ENCODE measurements around the gene MRC2.
"Not testable (repeated sequence)": the region's sequence is repeated elsewhere in the genome, so short reads cannot be mapped to it uniquely, and the experiment has no call there.

DNA sequence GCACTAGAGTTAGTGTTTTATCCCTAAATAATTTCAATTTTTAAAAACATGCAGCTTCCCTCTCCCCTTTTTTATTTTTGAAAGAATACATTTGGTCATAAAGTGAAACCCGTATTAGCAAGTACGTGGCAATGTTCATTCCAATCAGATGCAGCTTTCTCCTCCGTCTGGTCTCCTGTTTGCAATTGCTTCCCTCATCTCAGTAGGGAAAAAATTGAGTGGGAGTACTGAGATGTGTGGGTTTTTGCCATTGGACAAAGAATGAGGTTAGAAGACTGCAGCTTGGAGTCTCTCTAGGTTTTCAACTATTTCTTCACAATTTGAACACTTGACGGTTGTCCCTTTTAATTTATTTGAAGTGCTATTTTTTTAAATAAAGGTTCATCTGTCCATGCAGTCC lies 14.4 kb upstream of the MRC2 start:
- TF ChIP-seq, protein P1, sequence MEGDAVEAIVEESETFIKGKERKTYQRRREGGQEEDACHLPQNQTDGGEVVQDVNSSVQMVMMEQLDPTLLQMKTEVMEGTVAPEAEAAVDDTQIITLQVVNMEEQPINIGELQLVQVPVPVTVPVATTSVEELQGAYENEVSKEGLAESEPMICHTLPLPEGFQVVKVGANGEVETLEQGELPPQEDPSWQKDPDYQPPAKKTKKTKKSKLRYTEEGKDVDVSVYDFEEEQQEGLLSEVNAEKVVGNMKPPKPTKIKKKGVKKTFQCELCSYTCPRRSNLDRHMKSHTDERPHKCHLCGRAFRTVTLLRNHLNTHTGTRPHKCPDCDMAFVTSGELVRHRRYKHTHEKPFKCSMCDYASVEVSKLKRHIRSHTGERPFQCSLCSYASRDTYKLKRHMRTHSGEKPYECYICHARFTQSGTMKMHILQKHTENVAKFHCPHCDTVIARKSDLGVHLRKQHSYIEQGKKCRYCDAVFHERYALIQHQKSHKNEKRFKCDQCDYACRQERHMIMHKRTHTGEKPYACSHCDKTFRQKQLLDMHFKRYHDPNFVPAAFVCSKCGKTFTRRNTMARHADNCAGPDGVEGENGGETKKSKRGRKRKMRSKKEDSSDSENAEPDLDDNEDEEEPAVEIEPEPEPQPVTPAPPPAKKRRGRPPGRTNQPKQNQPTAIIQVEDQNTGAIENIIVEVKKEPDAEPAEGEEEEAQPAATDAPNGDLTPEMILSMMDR (IDR thresholded peaks at IDR 0.05; ENCODE audit: borderline replicate concordance, extremely low read depth, low read length, poor library complexity, severe bottlenecking): not testable (repeated sequence)
- not testable (repeated sequence) for TF ChIP-seq EZH2 (IDR thresholded peaks at IDR 0.05; ENCODE audit: borderline replicate concordance, low read depth, low read length, severe bottlenecking)
